ENCODE results near the gene CRAT.
A peak's percentile ranks its signal among the peaks of the same experiment; 100 is the strongest.
"Not testable (repeated sequence)": the region's sequence is repeated elsewhere in the genome, so short reads cannot be mapped to it uniquely, and the experiment has no call there.

Gene CRAT

GRCh38 chr9:129138144-129138462 lies 27.5 kb upstream of the CRAT start:
- no peak for DNase-seq

GRCh38 chr9:129137292-129138143 lies 26.9 kb upstream of the CRAT start:
- no peak for DNase-seq

DNA sequence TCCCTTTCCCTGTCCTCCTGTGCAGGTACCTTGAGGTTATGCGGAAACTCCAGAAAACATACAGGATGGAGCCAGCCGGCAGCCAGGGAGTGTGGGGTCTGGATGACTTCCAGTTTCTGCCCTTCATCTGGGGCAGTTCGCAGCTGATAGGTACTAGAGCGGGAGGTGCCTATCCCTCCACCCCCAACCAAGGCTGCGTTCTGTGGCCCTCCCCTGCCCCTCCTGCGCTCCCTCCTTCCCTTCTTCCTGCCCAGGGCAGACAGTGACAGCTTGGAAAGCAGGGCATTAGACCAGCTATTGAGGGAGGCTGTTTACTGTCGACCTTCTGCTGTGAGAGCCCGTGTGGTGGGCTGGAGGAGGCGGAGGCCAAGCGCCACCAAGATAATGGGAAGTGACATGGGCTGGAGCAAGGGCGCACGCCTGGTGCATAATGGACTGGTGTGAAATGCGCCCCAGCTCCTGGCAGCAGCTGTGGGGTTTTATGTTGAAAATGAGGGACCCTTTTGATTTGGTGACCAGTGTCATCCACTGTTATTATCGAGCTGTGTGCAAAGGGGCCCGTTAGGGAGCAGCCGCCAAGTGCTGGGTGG lies 25.9 kb upstream of the CRAT start:
- DNase-seq = no peak

GRCh38 chr9:129135476-129135875 lies 24.9 kb upstream of the CRAT start:
- DNase-seq = no peak

GRCh38 chr9:129133082-129133481 lies 22.5 kb upstream of the CRAT start:
- DNase-seq = no peak

GRCh38 chr9:129131300-129132145 lies 20.9 kb upstream of the CRAT start:
- DNase-seq = peak; percentile 86 to 89

DNA sequence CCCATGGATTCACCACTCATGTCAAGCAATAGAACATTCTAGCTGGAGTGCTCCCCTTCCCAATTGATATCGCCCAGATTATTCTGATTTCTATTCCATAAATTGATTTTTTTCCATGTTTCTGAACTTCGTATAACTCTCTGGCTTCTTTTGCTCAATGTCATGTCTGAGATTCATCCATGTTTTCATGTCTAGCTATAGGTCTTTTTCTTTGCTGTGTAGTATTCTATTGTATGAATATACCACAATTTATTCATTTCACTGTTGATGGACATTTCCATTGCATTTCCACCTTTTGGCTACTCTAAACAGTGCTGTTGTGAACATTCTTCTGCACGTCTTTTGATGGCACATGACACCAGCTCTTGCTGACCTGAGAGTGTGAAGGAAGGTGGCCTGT lies 20.2 kb upstream of the CRAT start:
- no peak for DNase-seq

GRCh38 chr9:129130271-129130670 lies 19.7 kb upstream of the CRAT start:
- not testable (repeated sequence) for DNase-seq

DNA sequence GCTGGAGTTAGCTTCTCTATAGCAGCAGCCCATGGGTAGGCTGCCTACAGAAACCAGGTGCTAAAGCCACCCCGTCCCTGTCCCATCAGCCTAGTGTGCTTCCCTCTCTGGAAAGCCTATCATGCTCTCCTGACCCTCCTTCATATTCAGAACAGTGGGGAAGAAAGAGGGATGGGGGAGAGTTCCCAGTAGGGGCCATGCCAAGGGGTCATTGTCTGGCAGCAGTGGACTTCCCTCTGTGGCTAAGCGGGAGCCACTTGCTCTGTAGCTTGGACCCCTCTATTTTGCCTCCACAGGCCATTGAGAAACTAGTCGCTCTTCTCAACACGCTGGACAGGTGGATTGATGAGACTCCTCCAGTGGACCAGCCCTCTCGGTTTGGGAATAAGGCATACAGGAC lies 18.1 kb upstream of the CRAT start:
- no peak for DNase-seq

DNA sequence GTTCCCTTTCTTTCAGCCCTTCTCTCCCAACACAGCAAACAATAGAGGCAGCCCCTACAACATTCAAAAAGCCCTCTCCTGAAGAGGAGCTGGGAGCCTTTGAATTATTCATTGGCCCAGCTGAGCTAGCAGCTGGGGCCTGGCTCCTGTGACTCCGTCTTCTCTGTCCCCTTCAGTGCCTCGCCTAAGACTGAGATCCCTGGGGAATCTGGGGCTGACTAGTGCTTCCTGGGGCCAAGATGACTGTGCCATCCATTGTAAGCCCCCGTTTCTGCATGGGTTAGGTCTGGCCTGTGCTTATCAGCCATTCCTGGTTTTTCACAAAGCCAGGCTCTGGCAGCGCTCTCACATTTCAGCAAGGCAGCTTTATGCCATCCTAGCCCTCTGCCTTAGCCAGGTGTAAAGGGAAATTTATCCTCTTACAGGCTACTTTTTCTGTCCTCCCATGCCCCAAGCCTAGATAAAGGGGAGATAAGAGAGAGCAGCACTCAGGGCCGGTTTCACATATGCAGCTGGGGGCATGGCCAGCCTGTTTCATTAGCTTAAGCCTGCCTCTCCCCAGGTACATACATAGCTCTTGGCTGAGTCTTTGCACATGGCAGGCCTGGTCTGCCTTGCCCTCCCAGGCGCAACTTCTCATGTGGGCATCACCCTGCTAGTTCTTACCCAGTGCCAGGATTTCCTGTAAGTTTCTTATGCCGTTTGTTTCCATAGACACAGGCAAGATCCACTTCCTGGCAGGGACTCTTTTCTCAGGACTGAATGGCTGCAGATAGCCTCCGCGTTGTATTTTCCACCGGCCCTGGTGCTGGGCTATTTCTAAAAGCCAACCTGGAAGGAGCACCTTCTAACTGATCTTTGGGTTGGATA lies 16.4 kb upstream of the CRAT start:
- no peak for DNase-seq

GRCh38 chr9:129125478-129125877 lies 14.9 kb upstream of the CRAT start:
- no peak for DNase-seq

DNA sequence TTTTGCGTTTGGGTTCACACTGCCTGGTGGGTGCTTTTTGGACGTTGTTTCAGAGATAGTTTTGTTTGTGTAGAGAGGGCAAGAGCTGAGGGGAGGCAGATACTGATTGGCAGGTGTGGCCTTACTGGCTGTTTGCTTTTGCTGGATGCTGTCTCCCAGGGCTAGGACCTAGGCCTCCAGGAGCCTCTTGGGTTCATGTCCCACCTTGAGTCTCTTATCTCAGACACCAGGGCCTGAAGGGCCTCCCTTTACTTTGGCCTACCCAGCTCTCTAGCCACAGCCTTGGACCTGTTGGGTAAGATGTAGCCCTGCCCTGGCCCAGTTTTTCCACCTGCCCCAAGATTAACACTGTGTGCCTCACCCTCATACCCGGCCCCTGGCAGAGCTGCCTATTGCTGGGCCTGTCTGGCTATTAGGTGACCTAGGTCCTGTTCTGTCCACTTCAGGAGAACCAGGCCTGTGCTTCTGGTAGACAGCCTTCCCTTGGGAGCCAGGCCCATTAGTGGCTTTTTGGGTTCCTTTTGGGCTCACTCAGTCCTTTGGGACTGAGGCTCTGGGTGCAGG lies 14.0 kb upstream of the CRAT start:
- no peak for DNase-seq

- DNase-seq = not testable (repeated sequence)
Observed at GRCh38 chr9:129122976-129123375, 12.4 kb upstream of the CRAT start.

DNA sequence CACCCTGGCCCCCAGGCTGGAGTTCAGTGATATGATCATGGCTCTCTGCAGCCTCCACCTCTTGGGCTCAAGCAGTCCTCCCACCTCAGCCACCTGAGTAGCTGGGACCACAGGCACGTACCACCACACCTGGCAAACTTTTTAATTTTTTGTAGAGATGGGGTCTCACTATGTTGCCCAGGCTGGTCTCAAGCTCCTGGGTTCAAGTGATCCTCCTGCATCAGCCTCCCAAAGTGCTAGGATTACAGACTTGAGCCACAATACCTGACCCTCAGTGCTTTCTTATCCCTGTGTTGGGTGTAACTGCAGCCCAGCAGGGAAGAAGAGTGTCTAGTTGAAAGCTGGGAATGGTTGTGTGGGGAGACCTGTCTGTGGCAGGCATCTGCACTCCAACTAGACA lies 11.5 kb upstream of the CRAT start:
- no peak for DNase-seq

GRCh38 chr9:129121483-129121882 lies 10.9 kb upstream of the CRAT start:
- no peak for DNase-seq

GRCh38 chr9:129118799-129119198 lies 8.2 kb upstream of the CRAT start:
- no peak for DNase-seq

- no peak for DNase-seq
Observed at GRCh38 chr9:129113645-129114304, 3.2 kb upstream of the CRAT start.

DNA sequence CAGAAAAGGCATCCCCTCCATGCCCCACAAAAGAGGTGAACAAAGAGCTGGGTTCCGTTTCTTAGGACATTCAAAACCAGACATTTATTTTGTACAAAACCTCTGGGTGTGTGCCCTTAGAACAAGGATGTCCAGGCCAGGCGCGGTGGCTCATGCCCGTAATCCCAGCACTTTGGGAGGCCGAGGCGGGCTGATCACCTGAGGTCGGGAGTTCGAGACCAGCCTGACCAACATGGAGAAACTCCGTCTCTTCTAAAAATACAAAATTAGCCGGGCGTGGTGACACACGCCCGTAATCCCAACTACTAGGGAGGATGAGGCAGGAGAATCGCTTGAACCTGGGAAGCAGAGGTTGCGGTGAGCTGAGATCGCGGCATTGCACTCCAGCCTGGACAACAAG lies 1.9 kb upstream of the CRAT start:
- not testable (repeated sequence) for DNase-seq

GRCh38 chr9:129111528-129112151 lies 1.0 kb upstream of the CRAT start:
- peak; percentile 34 to 43 for DNase-seq

DNA sequence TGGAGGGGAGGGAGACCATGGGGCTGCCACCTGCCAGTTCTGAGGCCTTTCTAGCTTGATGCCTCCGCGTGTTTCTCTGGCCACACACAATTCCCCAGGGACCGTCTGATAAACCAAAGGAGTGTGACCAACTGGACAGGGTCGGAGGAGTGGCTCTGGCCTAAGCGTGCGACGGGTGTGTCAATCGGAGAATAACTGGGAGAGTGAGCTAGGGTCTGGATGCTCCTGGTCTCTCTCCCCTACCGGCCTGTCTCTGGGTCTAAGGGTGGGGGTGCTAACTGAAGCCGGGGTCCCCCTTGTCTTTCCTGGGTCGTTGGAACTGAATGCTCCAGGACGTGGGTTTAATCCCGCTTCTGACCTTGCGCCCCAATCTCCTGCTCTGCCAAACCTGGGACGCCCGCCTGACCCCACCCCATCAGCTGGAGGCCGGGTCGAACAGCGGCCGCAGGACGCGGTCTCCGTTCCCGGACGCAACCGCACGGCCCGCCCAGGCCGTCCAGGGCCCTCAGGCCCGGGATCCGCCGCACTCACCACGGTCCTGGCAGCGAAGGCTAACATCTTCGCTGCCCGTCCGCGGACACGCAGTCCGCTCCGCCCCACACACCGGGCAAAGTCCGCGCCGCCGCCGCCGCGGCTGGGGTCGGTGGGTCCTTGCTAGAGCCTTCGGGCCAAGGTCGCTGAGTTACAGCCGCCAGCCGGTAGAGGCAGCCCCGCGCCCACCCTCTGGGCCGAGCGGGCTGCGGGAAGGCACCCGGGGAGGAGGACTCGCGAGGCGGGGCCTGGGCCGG lies 447 bp downstream of the CRAT start:
- peak in 1 of 2 donors; percentile 10 for DNase-seq

DNA sequence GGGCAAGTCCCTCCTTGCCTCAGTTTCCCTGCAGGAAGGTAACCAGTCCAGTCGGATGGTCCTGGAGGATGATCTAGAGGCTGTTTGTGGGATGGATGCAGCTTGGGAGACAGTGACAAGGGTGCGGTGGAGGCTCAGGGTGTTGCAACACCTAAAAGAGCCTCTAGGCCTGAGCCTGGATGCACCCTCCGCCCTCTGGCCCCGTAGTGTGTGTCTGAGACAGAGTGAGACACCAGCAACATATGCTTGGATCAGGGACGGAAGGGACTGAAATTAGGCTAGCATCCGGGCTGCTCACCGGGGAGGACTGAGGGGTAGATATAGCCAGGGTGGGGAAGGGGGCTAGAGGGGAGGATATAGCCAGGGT lies 1.1 kb downstream of the CRAT start:
- DNase-seq = peak in 1 of 2 donors; percentile 24
